Hepatocyte (in vitro differentiated cells): ENCODE data around the gene BPIFA2. TPM values are rescaled to one million over a fixed set of nuclear protein-coding genes. Genes with fewer than 3 reads are reported as not detected.

Experiments used
- DNase-seq: peaks from one replicate; pipeline ENCODE4 v3.0.0-alpha.2; 2016; ENCODE audit warnings: low spot score
- H2AFZ ChIP-seq: fragments of 200-600 bp; sonication (generic); 2 replicates; pipeline ENCODE4 v1.6.0; 2016; ENCODE audit warnings: antibody characterized with exemption, mild to moderate bottlenecking
- H3K27ac ChIP-seq: fragments of 200-600 bp; sonication (generic); 2 replicates; pipeline ENCODE4 v1.5.1; 2016; ENCODE audit warnings: mild to moderate bottlenecking
- H3K27me3 ChIP-seq: fragments of 200-600 bp; sonication (generic); 2 replicates; pipeline ENCODE4 v1.6.1; 2016
- H3K36me3 ChIP-seq: fragments of 200-600 bp; sonication (generic); replicated peaks from 2 replicates; pipeline ENCODE4 v1.5.1; 2016; ENCODE audit warnings: low read depth; ENCODE audit not compliant: insufficient read depth
- H3K4me1 ChIP-seq: fragments of 200-600 bp; sonication (generic); 2 replicates; pipeline ENCODE4 v1.5.1; 2016; ENCODE audit warnings: mild to moderate bottlenecking, moderate library complexity; ENCODE audit not compliant: insufficient read depth
- H3K4me2 ChIP-seq: fragments of 200-600 bp; sonication (generic); 2 replicates; pipeline ENCODE4 v1.6.0; 2016
- H3K4me3 ChIP-seq: fragments of 200-600 bp; sonication (generic); 2 replicates; pipeline ENCODE4 v1.5.1; 2016; ENCODE audit warnings: mild to moderate bottlenecking
- H3K79me2 ChIP-seq: fragments of 200-600 bp; sonication (generic); 2 replicates; pipeline ENCODE4 v1.6.0; 2017; ENCODE audit warnings: mild to moderate bottlenecking
- H3K9me2 ChIP-seq: fragments of 200-600 bp; sonication (generic); replicated peaks from 2 replicates; pipeline ENCODE4 v1.6.0; 2017; ENCODE audit warnings: mild to moderate bottlenecking; ENCODE audit not compliant: insufficient read depth
- H3K9me3 ChIP-seq: fragments of 200-600 bp; sonication (generic); 2 replicates; pipeline ENCODE4 v1.5.1; 2016; ENCODE audit warnings: low read depth, mild to moderate bottlenecking
- H4K20me1 ChIP-seq: fragments of 200-600 bp; sonication (generic); 2 replicates; pipeline ENCODE4 v1.6.0; 2016; ENCODE audit warnings: mild to moderate bottlenecking; ENCODE audit not compliant: insufficient read depth, poor library complexity, severe bottlenecking
- CTCF ChIP-seq: fragments of 200-600 bp; sonication (generic); IDR thresholded peaks from 2 replicates; pipeline ENCODE4 v1.5.1; 2016; ENCODE audit warnings: antibody characterized with exemption, mild to moderate bottlenecking; ENCODE audit not compliant: poor library complexity
- EZH2 ChIP-seq: fragments of 200-600 bp; sonication (generic); IDR thresholded peaks from 2 replicates; pipeline ENCODE4 v1.6.1; 2016; ENCODE audit warnings: antibody characterized with exemption, mild to moderate bottlenecking, borderline replicate concordance
- EZH2phosphoT487 ChIP-seq: fragments of 200-600 bp; sonication (generic); IDR thresholded peaks from one replicate; pipeline ENCODE4 v1.6.1; 2018; ENCODE audit warnings: antibody characterized with exemption, mild to moderate bottlenecking, low read depth, moderate library complexity; ENCODE audit not compliant: unreplicated experiment, severe bottlenecking
- WGBS: methylation state at CpG from one replicate; pipeline ENCODE4 v1.1.6; 2016; ENCODE audit warnings: low lambda C conversion rate; ENCODE audit errors: missing lambda C conversion rate; 5-methylcytosine and 5-hydroxymethylcytosine counted together
- polyA plus RNA-seq: library from polyadenylated mRNA; unstranded; fragments of >200 nt; fragmentation: Nextera tagmentation; extraction: Ambion mirVana; gene quantifications from 2 replicates; pipeline ENCODE4 v1.2.1, GENCODE V29; 2016
- total RNA-seq: library from RNA; depleted of rRNA; stranded (reverse); fragments of >200 nt; gene quantifications from 2 replicates; pipeline ENCODE4 v1.2.3, GENCODE V29; 2014

The BPIFA2 gene
- total and polyA plus RNA-seq, 2 experiments from 2014 or later = not detected

DNA sequence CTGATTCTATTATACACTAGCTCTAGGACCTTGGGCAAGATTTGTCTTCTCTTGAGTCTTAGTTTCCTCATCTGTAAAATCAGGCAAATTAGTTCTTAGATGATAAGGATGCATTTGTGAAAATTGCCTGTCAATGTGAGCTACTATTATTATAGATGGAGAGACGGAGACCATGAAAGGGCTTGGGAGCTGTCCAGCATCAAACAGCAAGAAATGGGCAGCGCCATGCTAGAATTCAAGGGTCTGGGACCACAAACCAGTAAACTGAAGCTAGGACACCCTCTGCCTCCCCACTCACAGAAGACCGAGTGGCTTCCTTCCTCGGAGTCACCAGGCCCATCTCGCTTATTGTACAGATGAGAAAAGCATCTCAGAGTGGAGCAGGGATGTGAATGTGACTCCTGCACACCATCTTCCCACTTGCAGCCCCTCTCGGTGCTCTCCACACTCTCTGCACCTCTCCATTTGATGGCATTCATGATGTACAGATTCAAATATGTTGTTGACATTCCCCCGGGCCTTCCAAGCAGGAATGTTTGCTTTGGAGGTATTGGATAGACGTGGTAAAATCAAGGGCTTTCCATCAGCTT, 25.0 kb downstream of the BPIFA2 start:
- Histone ChIP-seq H4K20me1 (no peaks in the 10 kb centered on the region), H3K9me2 (no peaks in the 10 kb centered on the region), H3K4me2 (no peak overlapping the region), H3K27ac (no peak overlapping the region), H3K36me3 (no peaks in the 10 kb centered on the region), H3K4me3 (no peak overlapping the region), H3K4me1 (no peaks in the 10 kb centered on the region), H3K79me2 (no peaks in the 10 kb centered on the region), H3K27me3 (peaks cover 11% of the 10 kb centered on the region), H3K9me3 (no peaks in the 10 kb centered on the region), H2AFZ (no peak overlapping the region)
- TF ChIP-seq EZH2phosphoT487 = no peak
- TF ChIP-seq EZH2 = no peak
- no peak for TF ChIP-seq CTCF
- WGBS = 68% methylated on average over 8 of the region's 8 CpGs
- DNase-seq = no peak

DNA sequence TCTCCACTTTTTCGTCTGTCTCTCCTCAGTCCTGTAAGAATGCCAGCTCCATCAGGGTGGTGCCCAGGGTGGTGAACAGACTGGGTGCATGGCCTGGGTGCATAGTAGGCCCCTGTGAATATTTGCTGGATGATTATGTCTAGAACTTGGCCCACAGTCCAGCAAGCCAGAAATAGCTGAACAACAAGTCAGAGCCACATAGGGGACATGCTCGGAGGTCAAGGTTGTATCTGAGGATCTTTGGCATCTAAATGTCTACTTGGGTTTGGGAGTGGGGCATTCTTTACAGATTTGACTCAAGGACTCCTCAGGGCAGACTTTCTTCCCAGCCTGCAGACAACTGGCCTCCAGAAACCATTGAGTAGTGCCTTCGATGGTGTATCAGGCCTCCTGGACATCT, 31.1 kb downstream of the BPIFA2 start:
- no peak for DNase-seq
- H3K79me2 ChIP-seq = no peaks in the 10 kb centered on the region
- no peaks in the 10 kb centered on the region for H3K9me2 ChIP-seq
- H3K36me3 ChIP-seq = no peaks in the 10 kb centered on the region
- peaks cover 35% of the 10 kb centered on the region for H3K27me3 ChIP-seq
- no peak overlapping the region for H2AFZ ChIP-seq
- H3K9me3 ChIP-seq = no peaks in the 10 kb centered on the region
- WGBS = 88% methylated on average over 3 of the region's 3 CpGs
- H3K27ac ChIP-seq = no peak overlapping the region
- H3K4me2 ChIP-seq = no peak overlapping the region
- no peaks in the 10 kb centered on the region for H4K20me1 ChIP-seq
- H3K4me1 ChIP-seq = no peaks in the 10 kb centered on the region
- H3K4me3 ChIP-seq = no peak overlapping the region
- TF ChIP-seq CTCF (no peak), EZH2phosphoT487 (no peak), EZH2 (no peak)

DNA sequence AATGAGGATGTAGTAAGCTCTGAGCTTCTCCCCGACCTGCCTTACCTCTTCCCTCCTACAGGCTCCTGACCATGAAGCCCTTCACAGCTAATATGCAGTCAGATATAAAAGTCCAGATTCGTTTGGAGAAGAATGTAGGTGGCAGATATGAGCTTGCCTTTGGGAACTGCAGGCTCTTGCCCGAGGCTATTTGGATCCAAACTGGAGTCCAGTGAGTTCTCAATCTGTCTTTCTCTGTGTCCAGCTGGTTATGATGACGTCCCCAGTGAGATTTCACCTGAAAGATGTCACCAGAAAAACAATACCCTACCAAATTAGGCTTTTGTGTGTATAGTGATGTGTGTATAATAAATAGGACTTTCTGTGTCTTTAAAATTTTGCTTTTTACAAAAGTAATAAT, 34.5 kb downstream of the BPIFA2 start:
- Histone ChIP-seq H3K4me2 (no peak overlapping the region), H3K9me2 (no peaks in the 10 kb centered on the region), H3K36me3 (no peaks in the 10 kb centered on the region), H3K4me3 (no peak overlapping the region), H3K9me3 (no peaks in the 10 kb centered on the region), H3K27ac (no peak overlapping the region), H2AFZ (no peak overlapping the region), H4K20me1 (no peaks in the 10 kb centered on the region), H3K4me1 (no peaks in the 10 kb centered on the region), H3K79me2 (no peaks in the 10 kb centered on the region), H3K27me3 (peaks cover 58% of the 10 kb centered on the region)
- WGBS = 62% methylated on average over 4 of the region's 4 CpGs
- no peak for TF ChIP-seq CTCF
- no peak for TF ChIP-seq EZH2phosphoT487
- TF ChIP-seq EZH2 = no peak
- no peak for DNase-seq

GRCh38 chr20:33203444-33203843, 35.5 kb downstream of the BPIFA2 start:
- Histone ChIP-seq H3K4me3 (no peak overlapping the region), H3K9me3 (no peaks in the 10 kb centered on the region), H4K20me1 (no peaks in the 10 kb centered on the region), H3K36me3 (no peaks in the 10 kb centered on the region), H3K27ac (no peak overlapping the region), H2AFZ (no peak overlapping the region), H3K4me2 (no peak overlapping the region), H3K4me1 (no peaks in the 10 kb centered on the region), H3K9me2 (no peaks in the 10 kb centered on the region), H3K27me3 (peaks cover 61% of the 10 kb centered on the region), H3K79me2 (no peaks in the 10 kb centered on the region)
- no peak for DNase-seq
- no peak for TF ChIP-seq EZH2
- no peak for TF ChIP-seq EZH2phosphoT487
- no peak for TF ChIP-seq CTCF
- 87% methylated on average over 3 of the region's 3 CpGs for WGBS
